Uterus (tissue), 2 donors: ENCODE data around the gene ACTR5.

Experiments used
- CTCF ChIP-seq, 4 experiments: fragments of 200-600 bp in 2 of 4; fragments of 450-650 bp in 2 of 4; sonication (generic) in 2 of 4; IDR thresholded peaks; one replicate each; pipeline ENCODE4 v1.5.1; 2016 to 2019; ENCODE audit warnings: antibody characterized with exemption in 4 of 4, mild to moderate bottlenecking in 2 of 4, moderate library complexity in 1 of 4
- POLR2A ChIP-seq, 2 donors: fragments of 450-650 bp; IDR thresholded peaks; one replicate each; pipeline ENCODE4 v1.6.1; 2016; ENCODE audit warnings: antibody characterized with exemption in 2 of 2, mild to moderate bottlenecking in 1 of 2, moderate library complexity in 1 of 2

- no peak for TF ChIP-seq CTCF (IDR thresholded peaks at IDR 0.05)
- TF ChIP-seq POLR2A (IDR thresholded peaks at IDR 0.05), result no peak
Observed at GRCh38 chr20:38745757-38746156, 2.5 kb upstream of the ACTR5 start.
